Measurements from ENCODE around the gene SLC12A6. TPM values are rescaled to one million over a fixed set of nuclear protein-coding genes. Genes with fewer than 3 reads are reported as not detected.

The SLC12A6 gene
- total RNA-seq, 1 experiment from 2014 or later, result 8.9 TPM

- no peaks in the 10 kb centered on the region; the same call in 1 of the 2 replicates for H3K9me3 ChIP-seq
- no peaks in the 10 kb centered on the region for H3K27me3 ChIP-seq (replicated peaks; ENCODE audit: control insufficient read depth, insufficient read depth, low read length)
- no peaks in the 10 kb centered on the region for H3K36me3 ChIP-seq (ENCODE audit: control insufficient read depth, insufficient read depth, low read length)
- ChIA-PET CTCF (no interaction called here), POLR2A (no interaction called here)
- no TSS peak for BruUV-seq (replicated peaks)
- H3K27me3 Mint-ChIP-seq (ENCODE audit: insufficient read depth, unreplicated experiment), result no peaks in the 10 kb centered on the region
- no peak overlapping the region for H3K4me3 ChIP-seq (ENCODE audit: low read depth, low read length)
- no peak for TF ChIP-seq CTCF (IDR thresholded peaks at IDR 0.05; ENCODE audit: insufficient read depth in 1 of 2, low read depth in 1 of 2, low read length in 1 of 2, severe bottlenecking in 1 of 2, unreplicated experiment in 1 of 2)
- H3K4me1 ChIP-seq, result no peaks in the 10 kb centered on the region
- H3K36me3 Mint-ChIP-seq (ENCODE audit: insufficient read depth, unreplicated experiment), result no peaks in the 10 kb centered on the region
- H3K27ac Mint-ChIP-seq (ENCODE audit: unreplicated experiment), result no peak overlapping the region
- intact Hi-C loops (cut with micrococcal nuclease; ENCODE audit: unreplicated experiment), result no loop called here
- H3K4me1 Mint-ChIP-seq (ENCODE audit: low read depth, unreplicated experiment), result no peaks in the 10 kb centered on the region
- no peak overlapping the region for H3K4me3 Mint-ChIP-seq (ENCODE audit: unreplicated experiment)
- DNase-seq, result no peak
- H3K9me3 Mint-ChIP-seq (ENCODE audit: unreplicated experiment), result peaks cover 9% of the 10 kb centered on the region
Measured at GRCh38 chr15:34325368-34325767, 12.2 kb downstream of the SLC12A6 start.

- H3K36me3 Mint-ChIP-seq (ENCODE audit: insufficient read depth, unreplicated experiment), result no peaks in the 10 kb centered on the region
- H3K4me1 Mint-ChIP-seq (ENCODE audit: low read depth, unreplicated experiment), result no peaks in the 10 kb centered on the region
- Histone ChIP-seq H3K4me3 (ENCODE audit: low read depth, low read length) (no peak overlapping the region), H3K36me3 (ENCODE audit: control insufficient read depth, insufficient read depth, low read length) (no peaks in the 10 kb centered on the region), H3K9me3 (no peaks in the 10 kb centered on the region; the same call in 1 of the 2 replicates), H3K4me1 (no peaks in the 10 kb centered on the region), H3K27me3 (replicated peaks; ENCODE audit: control insufficient read depth, insufficient read depth, low read length) (no peaks in the 10 kb centered on the region)
- H3K4me3 Mint-ChIP-seq (ENCODE audit: unreplicated experiment), result no peak overlapping the region
- H3K9me3 Mint-ChIP-seq (ENCODE audit: unreplicated experiment), result peaks cover 9% of the 10 kb centered on the region
- no peak for DNase-seq
- intact Hi-C loops (cut with micrococcal nuclease; ENCODE audit: unreplicated experiment), result no loop called here
- TF ChIP-seq CTCF (IDR thresholded peaks at IDR 0.05; ENCODE audit: insufficient read depth in 1 of 2, low read depth in 1 of 2, low read length in 1 of 2, severe bottlenecking in 1 of 2, unreplicated experiment in 1 of 2), result no peak
- no TSS peak for BruUV-seq (replicated peaks)
- H3K27me3 Mint-ChIP-seq (ENCODE audit: insufficient read depth, unreplicated experiment), result no peaks in the 10 kb centered on the region
- ChIA-PET POLR2A (no interaction called here), CTCF (no interaction called here)
- no peak overlapping the region for H3K27ac Mint-ChIP-seq (ENCODE audit: unreplicated experiment)
Measured at GRCh38 chr15:34324933-34325332, 12.6 kb downstream of the SLC12A6 start.

DNA sequence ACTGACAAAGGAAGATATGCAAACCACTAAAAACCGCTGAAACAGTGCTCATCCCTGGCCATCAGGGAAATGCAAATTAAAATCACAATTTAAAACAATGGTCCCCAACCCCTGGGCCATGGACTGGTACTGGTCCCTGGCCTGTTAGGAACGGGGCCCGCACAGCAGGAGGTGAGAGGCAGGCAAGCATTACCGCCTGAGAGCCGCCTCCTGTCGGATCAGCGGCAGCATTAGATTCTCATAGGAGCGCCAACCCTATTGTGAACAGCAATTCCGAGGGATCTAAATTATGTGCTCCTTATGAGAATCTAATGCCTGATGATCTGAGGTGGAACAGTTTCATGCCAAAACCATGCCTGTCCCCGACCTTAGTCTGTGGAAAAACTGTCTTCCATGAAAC lies 14.4 kb downstream of the SLC12A6 start:
- Mint-ChIP-seq H3K4me1 (ENCODE audit: low read depth, unreplicated experiment) (no peaks in the 10 kb centered on the region), H3K27ac (ENCODE audit: unreplicated experiment) (no peak overlapping the region), H3K9me3 (ENCODE audit: unreplicated experiment) (peaks cover 9% of the 10 kb centered on the region)

More for the DNA sequence above, 14.4 kb downstream of the SLC12A6 start:
- DNase-seq, result no peak
- H3K27me3 ChIP-seq (replicated peaks; ENCODE audit: control insufficient read depth, insufficient read depth, low read length), result no peaks in the 10 kb centered on the region
- Mint-ChIP-seq H3K27me3 (ENCODE audit: insufficient read depth, unreplicated experiment) (no peaks in the 10 kb centered on the region), H3K4me3 (ENCODE audit: unreplicated experiment) (no peak overlapping the region), H3K36me3 (ENCODE audit: insufficient read depth, unreplicated experiment) (no peaks in the 10 kb centered on the region)
- intact Hi-C loops (cut with micrococcal nuclease; ENCODE audit: unreplicated experiment), result no loop called here
- POLR2A ChIA-PET, result no interaction called here
- H3K9me3 ChIP-seq, result no peaks in the 10 kb centered on the region; the same call in 1 of the 2 replicates
- H3K4me1 ChIP-seq, result 0 out of 2 replicates have a peak, but pooled peaks cover 4% of the 10 kb centered on the region
- no TSS peak for BruUV-seq (replicated peaks)
- H3K36me3 ChIP-seq (ENCODE audit: control insufficient read depth, insufficient read depth, low read length), result no peaks in the 10 kb centered on the region
- no peak overlapping the region for H3K4me3 ChIP-seq (ENCODE audit: low read depth, low read length)
- no peak for TF ChIP-seq CTCF (IDR thresholded peaks at IDR 0.05; ENCODE audit: insufficient read depth in 1 of 2, low read depth in 1 of 2, low read length in 1 of 2, severe bottlenecking in 1 of 2, unreplicated experiment in 1 of 2)
- CTCF ChIA-PET, result no interaction called here

Measured in Caco-2 (cell line).